ENCODE data around the gene SV2A.

SV2A gene

DNA sequence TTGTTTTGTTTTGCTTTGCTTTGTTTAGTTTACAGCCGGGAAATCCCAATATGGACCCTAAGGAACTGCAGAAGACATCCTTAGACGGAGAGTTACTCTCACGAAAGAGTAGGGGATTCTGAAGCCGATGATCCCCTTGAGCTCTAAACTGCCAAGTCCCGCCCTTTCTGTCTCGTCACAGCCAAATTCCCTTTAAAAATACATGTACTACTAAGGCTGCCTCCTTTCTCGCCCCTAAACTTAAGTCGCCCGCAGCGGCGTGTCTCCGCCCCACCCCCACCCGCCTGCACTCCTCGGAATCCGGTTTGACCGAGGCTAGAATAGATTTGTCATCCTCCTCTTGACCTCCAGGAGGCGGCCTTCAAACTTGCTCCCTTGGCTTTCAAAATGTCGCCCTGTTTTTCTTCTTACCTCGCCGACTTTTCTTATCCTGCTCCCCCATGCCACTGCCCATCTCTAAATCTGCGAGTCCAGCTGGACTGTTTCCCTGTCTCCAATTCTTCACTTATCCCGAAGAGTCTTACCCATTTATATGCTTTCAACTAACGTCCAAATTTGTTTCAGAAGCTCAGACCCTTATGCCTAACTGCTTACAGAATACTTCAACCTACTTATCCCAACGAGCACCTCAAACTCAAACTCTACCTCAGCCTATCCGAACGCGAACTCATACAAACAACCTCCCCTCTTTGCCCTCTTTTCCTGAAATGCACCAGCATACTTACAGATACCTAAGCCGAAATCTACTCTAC lies 29.2 kb downstream of the SV2A start (continued):
- TF ChIP-seq ZNF555 (tag by site-specific recombination; conservative IDR thresholded peaks at IDR 0.05) (no peak), ZNF184 (tag by site-specific recombination; IDR thresholded peaks at IDR 0.05) (no peak), ZNF138 (tag by site-specific recombination; IDR thresholded peaks at IDR 0.05; ENCODE audit: borderline replicate concordance) (no peak), ZNF394 (tag by site-specific recombination; IDR thresholded peaks at IDR 0.05; ENCODE audit: borderline replicate concordance) (peak; percentile 59), ZNF701 (tag by site-specific recombination; IDR thresholded peaks at IDR 0.05) (no peak), ZNF223 (tag by site-specific recombination; IDR thresholded peaks at IDR 0.05) (no peak), SP7 (tag by site-specific recombination; IDR thresholded peaks at IDR 0.05) (peak; percentile 65), ZNF596 (tag by site-specific recombination; IDR thresholded peaks at IDR 0.05) (no peak), ZXDB (tag by site-specific recombination; IDR thresholded peaks at IDR 0.05) (peak; percentile 74), FEZF1 (tag by site-specific recombination; IDR thresholded peaks at IDR 0.05) (no peak), ZNF629 (tag by site-specific recombination; IDR thresholded peaks at IDR 0.05) (peak; percentile 71), ZNF404 (tag by site-specific recombination; IDR thresholded peaks at IDR 0.05) (no peak), ZBTB21 (tag by site-specific recombination; IDR thresholded peaks at IDR 0.05) (peak; percentile 31; the same call in 1 of the 2 replicates), ZBTB8A (tag by site-specific recombination; IDR thresholded peaks at IDR 0.05) (0 out of 2 replicates have a peak, but pooled peaks have one; percentile 26), ZNF677 (tag by site-specific recombination; IDR thresholded peaks at IDR 0.05) (no peak), ZNF174 (tag by site-specific recombination; IDR thresholded peaks at IDR 0.05) (no peak), ZNF324 (tag by site-specific recombination; IDR thresholded peaks at IDR 0.05) (peak; percentile 37; the same call in 1 of the 2 replicates), ZNF24 (tag by site-specific recombination; IDR thresholded peaks at IDR 0.05) (peak; percentile 61; the same call in 1 of the 2 replicates), ZNF274 (IDR thresholded peaks at IDR 0.05; ENCODE audit: low read length) (no peak), ZNF274 (tag by site-specific recombination; IDR thresholded peaks at IDR 0.05; ENCODE audit: borderline replicate concordance) (no peak), ZNF341 (tag by site-specific recombination; IDR thresholded peaks at IDR 0.05; ENCODE audit: low read depth) (no peak), KLF7 (tag by site-specific recombination; IDR thresholded peaks at IDR 0.05; ENCODE audit: borderline replicate concordance) (no peak), ZNF175 (tag by site-specific recombination; IDR thresholded peaks at IDR 0.05) (no peak), ZBTB20 (tag by site-specific recombination; IDR thresholded peaks at IDR 0.05) (0 out of 2 replicates have a peak, but pooled peaks have one; percentile 46), HOXA7 (CRISPR knock-in tag; IDR thresholded peaks at IDR 0.05; ENCODE audit: borderline replicate concordance) (no peak), GFI1B (tag by site-specific recombination; IDR thresholded peaks at IDR 0.05) (no peak), KLF9 (tag by site-specific recombination; IDR thresholded peaks at IDR 0.05; ENCODE audit: low read depth) (peak; percentile 69)
- TF ChIP-seq, protein P1, sequence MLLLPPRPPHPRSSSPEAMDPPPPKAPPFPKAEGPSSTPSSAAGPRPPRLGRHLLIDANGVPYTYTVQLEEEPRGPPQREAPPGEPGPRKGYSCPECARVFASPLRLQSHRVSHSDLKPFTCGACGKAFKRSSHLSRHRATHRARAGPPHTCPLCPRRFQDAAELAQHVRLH (tag by site-specific recombination; IDR thresholded peaks at IDR 0.05) = 0 out of 2 replicates have a peak, but pooled peaks have one; percentile 40
- TF ChIP-seq, protein P2, sequence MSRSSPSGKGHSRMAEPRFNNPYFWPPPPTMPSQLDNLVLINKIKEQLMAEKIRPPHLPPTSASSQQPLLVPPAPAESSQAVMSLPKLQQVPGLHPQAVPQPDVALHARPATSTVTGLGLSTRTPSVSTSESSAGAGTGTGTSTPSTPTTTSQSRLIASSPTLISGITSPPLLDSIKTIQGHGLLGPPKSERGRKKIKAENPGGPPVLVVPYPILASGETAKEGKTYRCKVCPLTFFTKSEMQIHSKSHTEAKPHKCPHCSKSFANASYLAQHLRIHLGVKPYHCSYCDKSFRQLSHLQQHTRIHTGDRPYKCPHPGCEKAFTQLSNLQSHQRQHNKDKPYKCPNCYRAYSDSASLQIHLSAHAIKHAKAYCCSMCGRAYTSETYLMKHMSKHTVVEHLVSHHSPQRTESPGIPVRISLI (tag by site-specific recombination; IDR thresholded peaks at IDR 0.05) = no peak
- TF ChIP-seq, protein P3, sequence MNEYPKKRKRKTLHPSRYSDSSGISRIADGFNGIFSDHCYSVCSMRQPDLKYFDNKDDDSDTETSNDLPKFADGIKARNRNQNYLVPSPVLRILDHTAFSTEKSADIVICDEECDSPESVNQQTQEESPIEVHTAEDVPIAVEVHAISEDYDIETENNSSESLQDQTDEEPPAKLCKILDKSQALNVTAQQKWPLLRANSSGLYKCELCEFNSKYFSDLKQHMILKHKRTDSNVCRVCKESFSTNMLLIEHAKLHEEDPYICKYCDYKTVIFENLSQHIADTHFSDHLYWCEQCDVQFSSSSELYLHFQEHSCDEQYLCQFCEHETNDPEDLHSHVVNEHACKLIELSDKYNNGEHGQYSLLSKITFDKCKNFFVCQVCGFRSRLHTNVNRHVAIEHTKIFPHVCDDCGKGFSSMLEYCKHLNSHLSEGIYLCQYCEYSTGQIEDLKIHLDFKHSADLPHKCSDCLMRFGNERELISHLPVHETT (tag by site-specific recombination; IDR thresholded peaks at IDR 0.05) = 0 out of 2 replicates have a peak, but pooled peaks have one; percentile 60
- TF ChIP-seq, protein P4, sequence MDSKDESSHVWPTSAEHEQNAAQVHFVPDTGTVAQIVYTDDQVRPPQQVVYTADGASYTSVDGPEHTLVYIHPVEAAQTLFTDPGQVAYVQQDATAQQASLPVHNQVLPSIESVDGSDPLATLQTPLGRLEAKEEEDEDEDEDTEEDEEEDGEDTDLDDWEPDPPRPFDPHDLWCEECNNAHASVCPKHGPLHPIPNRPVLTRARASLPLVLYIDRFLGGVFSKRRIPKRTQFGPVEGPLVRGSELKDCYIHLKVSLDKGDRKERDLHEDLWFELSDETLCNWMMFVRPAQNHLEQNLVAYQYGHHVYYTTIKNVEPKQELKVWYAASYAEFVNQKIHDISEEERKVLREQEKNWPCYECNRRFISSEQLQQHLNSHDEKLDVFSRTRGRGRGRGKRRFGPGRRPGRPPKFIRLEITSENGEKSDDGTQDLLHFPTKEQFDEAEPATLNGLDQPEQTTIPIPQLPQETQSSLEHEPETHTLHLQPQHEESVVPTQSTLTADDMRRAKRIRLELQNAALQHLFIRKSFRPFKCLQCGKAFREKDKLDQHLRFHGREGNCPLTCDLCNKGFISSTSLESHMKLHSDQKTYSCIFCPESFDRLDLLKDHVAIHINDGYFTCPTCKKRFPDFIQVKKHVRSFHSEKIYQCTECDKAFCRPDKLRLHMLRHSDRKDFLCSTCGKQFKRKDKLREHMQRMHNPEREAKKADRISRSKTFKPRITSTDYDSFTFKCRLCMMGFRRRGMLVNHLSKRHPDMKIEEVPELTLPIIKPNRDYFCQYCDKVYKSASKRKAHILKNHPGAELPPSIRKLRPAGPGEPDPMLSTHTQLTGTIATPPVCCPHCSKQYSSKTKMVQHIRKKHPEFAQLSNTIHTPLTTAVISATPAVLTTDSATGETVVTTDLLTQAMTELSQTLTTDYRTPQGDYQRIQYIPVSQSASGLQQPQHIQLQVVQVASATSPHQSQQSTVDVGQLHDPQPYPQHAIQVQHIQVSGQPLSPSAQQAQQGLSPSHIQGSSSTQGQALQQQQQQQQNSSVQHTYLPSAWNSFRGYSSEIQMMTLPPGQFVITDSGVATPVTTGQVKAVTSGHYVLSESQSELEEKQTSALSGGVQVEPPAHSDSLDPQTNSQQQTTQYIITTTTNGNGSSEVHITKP (tag by site-specific recombination; IDR thresholded peaks at IDR 0.05) = peak; percentile 89
- TF ChIP-seq, protein P5, sequence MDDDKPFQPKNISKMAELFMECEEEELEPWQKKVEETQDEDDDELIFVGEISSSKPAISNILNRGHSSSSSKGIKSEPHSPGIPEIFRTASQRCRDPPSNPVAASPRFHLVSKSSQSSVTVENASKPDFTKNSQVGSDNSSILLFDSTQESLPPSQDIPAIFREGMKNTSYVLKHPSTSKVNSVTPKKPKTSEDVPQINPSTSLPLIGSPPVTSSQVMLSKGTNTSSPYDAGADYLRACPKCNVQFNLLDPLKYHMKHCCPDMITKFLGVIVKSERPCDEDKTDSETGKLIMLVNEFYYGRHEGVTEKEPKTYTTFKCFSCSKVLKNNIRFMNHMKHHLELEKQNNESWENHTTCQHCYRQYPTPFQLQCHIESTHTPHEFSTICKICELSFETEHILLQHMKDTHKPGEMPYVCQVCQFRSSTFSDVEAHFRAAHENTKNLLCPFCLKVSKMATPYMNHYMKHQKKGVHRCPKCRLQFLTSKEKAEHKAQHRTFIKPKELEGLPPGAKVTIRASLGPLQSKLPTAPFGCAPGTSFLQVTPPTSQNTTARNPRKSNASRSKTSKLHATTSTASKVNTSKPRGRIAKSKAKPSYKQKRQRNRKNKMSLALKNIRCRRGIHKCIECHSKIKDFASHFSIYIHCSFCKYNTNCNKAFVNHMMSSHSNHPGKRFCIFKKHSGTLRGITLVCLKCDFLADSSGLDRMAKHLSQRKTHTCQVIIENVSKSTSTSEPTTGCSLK (tag by site-specific recombination; IDR thresholded peaks at IDR 0.05) = no peak
